HFFc6 (cell line): ENCODE results near the gene TMEM184C. TPM values are rescaled to one million over a fixed set of nuclear protein-coding genes. Genes with fewer than 3 reads are reported as not detected.
A peak's percentile ranks its signal among the peaks of the same experiment; 100 is the strongest.

ENCODE experiments used
- DNase-seq: peaks from one replicate; pipeline ENCODE4 v3.0.0-alpha.2; 2018
- H3K27ac Mint-ChIP-seq: 2 replicates; pipeline ENCODE4 v1.8.0; 2020; ENCODE audit warnings: mild to moderate bottlenecking, mixed read lengths
- H3K27me3 Mint-ChIP-seq: 2 replicates; pipeline ENCODE4 v1.8.0; 2021; ENCODE audit warnings: mild to moderate bottlenecking, moderate library complexity, mixed read lengths; ENCODE audit not compliant: insufficient read depth
- H3K36me3 Mint-ChIP-seq: 2 replicates; pipeline ENCODE4 v1.8.0; 2021; ENCODE audit warnings: low read depth, mixed read lengths
- H3K4me1 Mint-ChIP-seq: 2 replicates; pipeline ENCODE4 v1.8.0; 2020; ENCODE audit warnings: low read depth, mixed read lengths
- H3K4me3 Mint-ChIP-seq: 2 replicates; pipeline ENCODE4 v1.8.0; 2020; ENCODE audit warnings: mild to moderate bottlenecking, moderate library complexity, mixed read lengths
- H3K9me3 Mint-ChIP-seq: 2 replicates; pipeline ENCODE4 v1.8.0; 2020; ENCODE audit warnings: mild to moderate bottlenecking, mixed read lengths
- CTCF ChIP-seq: fragments of 200-600 bp; sonication (generic); IDR thresholded peaks from 2 replicates; pipeline ENCODE4 v1.5.0; 2021; ENCODE audit warnings: antibody characterized with exemption, mild to moderate bottlenecking
- total RNA-seq, 6 experiments: library from RNA; stranded (reverse); fragmentation: NEBNext Ultra II Directional; extraction: Animal tissue kit (Norgen Biotek cat#: 25700); gene quantifications; 2 replicates in 1 of 6; 3 replicates in 5 of 6; pipeline ENCODE4 v1.2.3, GENCODE V29; 2021

The TMEM184C gene
- total RNA-seq, 6 experiments from 2014 or later: 36.8 to 42.0 (median 39.8) TPM

- H3K27me3 Mint-ChIP-seq: peaks cover 2% of the 10 kb centered on the region; the same call in 1 of the 2 replicates
- peak overlapping the region; percentile 15; the same call in 1 of the 2 replicates for H3K27ac Mint-ChIP-seq
- peaks cover 50% of the 10 kb centered on the region for H3K36me3 Mint-ChIP-seq
- peaks cover 28% of the 10 kb centered on the region for H3K4me1 Mint-ChIP-seq
- H3K9me3 Mint-ChIP-seq: no peaks in the 10 kb centered on the region; the same call in 1 of the 2 replicates
- no peak for TF ChIP-seq CTCF
- no peak overlapping the region for H3K4me3 Mint-ChIP-seq
- no peak for DNase-seq
These were observed 21.7 kb downstream of the TMEM184C start for GRCh38 chr4:147638942-147639341.

GRCh38 chr4:147639388-147639787, 22.2 kb downstream of the TMEM184C start:
- Mint-ChIP-seq H3K36me3 (peaks cover 45% of the 10 kb centered on the region), H3K9me3 (no peaks in the 10 kb centered on the region; the same call in 1 of the 2 replicates), H3K27me3 (peaks cover 2% of the 10 kb centered on the region; the same call in 1 of the 2 replicates), H3K27ac (peak overlapping the region; percentile 15; the same call in 1 of the 2 replicates), H3K4me1 (peaks cover 28% of the 10 kb centered on the region), H3K4me3 (no peak overlapping the region)
- no peak for TF ChIP-seq CTCF
- no peak for DNase-seq

- peaks cover 2% of the 10 kb centered on the region; the same call in 1 of the 2 replicates for H3K27me3 Mint-ChIP-seq
- no peak for TF ChIP-seq CTCF
- no peaks in the 10 kb centered on the region; the same call in 1 of the 2 replicates for H3K9me3 Mint-ChIP-seq
- peak overlapping the region; percentile 57 for H3K27ac Mint-ChIP-seq
- H3K4me1 Mint-ChIP-seq: peaks cover 28% of the 10 kb centered on the region
- peak; percentile 89 for DNase-seq
- peaks cover 38% of the 10 kb centered on the region for H3K36me3 Mint-ChIP-seq
- no peak overlapping the region for H3K4me3 Mint-ChIP-seq
These were observed 23.1 kb downstream of the TMEM184C start for GRCh38 chr4:147640331-147640730.

- TF ChIP-seq CTCF: no peak
- DNase-seq: no peak
- Mint-ChIP-seq H3K27ac (no peak overlapping the region), H3K9me3 (no peaks in the 10 kb centered on the region; the same call in 1 of the 2 replicates), H3K4me1 (peaks cover 46% of the 10 kb centered on the region), H3K36me3 (peaks cover 33% of the 10 kb centered on the region), H3K4me3 (no peak overlapping the region), H3K27me3 (peaks cover 2% of the 10 kb centered on the region; the same call in 1 of the 2 replicates)
These were observed 26.4 kb downstream of the TMEM184C start for GRCh38 chr4:147643616-147644015.

GRCh38 chr4:147644471-147644870, 27.3 kb downstream of the TMEM184C start:
- H3K4me1 Mint-ChIP-seq: peaks cover 39% of the 10 kb centered on the region
- H3K27me3 Mint-ChIP-seq: peaks cover 2% of the 10 kb centered on the region; the same call in 1 of the 2 replicates
- no peak overlapping the region for H3K27ac Mint-ChIP-seq

More at GRCh38 chr4:147644471-147644870, 27.3 kb downstream of the TMEM184C start:
- no peak for DNase-seq
- H3K4me3 Mint-ChIP-seq: no peak overlapping the region
- no peaks in the 10 kb centered on the region; the same call in 1 of the 2 replicates for H3K9me3 Mint-ChIP-seq
- TF ChIP-seq CTCF: no peak
- H3K36me3 Mint-ChIP-seq: peaks cover 33% of the 10 kb centered on the region
